ENCODE results near the gene AUTS2. TPM values are rescaled to one million over a fixed set of nuclear protein-coding genes. Genes with fewer than 3 reads are reported as not detected.

The AUTS2 gene
- total and polyA plus RNA-seq, 10 of the 15 experiments (the other 5 are each of a cell fraction or from before 2014, with no cell fraction given) = 6.4 to 55.6 (median 21.6) TPM

DNA sequence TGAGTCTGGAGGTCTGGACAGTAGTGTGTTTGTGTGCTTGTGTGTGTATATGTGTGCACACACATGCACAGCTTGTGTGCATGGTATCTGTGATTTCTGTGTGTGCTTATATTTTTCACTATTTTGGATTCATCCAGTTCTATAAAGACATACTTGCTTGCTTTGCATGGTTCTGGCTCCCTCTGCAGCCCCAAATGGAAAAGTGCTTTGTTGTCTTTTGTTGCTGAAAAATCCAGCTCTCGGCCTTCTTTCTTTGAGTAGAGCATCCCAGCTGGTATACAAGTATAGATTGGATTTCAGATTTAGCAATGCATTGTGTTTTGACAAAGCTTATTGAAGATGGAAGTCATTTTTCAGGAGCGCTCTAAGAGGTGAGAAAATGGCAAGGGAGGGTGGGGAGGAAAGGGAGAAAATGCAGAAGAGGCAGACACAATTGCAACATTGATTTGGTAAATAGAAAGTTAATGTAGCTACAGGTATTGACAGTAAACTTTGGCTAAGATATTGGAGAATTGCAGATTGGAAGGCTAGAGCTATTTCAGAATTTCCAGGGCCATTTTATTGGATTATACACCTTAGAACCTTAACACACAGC, 333.9 kb downstream of the AUTS2 start:
- no peak overlapping the region for H2AFZ ChIP-seq (ENCODE audit: control insufficient read depth, low read depth, low read length)
- ChIA-PET POLR2A (interaction anchor here (0.5 to 0.8 kb wide), 2 partner anchors 13 to 608 kb away, joined by 3 read pairs; no protein-coding TSS in a partner anchor), CTCF (interaction anchor here (0.6 to 2.4 kb wide), 26 partner anchors 8 to 1987 kb away, joined by 3 to 18 read pairs (median 3); no protein-coding TSS in a partner anchor), RAD21 (ENCODE audit: unreplicated experiment) (interaction anchor here (0.7 to 1.8 kb wide), 19 partner anchors 9 to 766 kb away, joined by 3 to 9 read pairs (median 4); no protein-coding TSS in a partner anchor), SMC1A (ENCODE audit: uncharacterized antibody, unreplicated experiment) (interaction anchor here (0.6 to 2.4 kb wide), 19 partner anchors 9 to 1754 kb away, joined by 3 to 16 read pairs (median 4); no protein-coding TSS in a partner anchor)
- WGBS (ENCODE audit: insufficient coverage, insufficient replicate concordance, low lambda C conversion rate, missing lambda C conversion rate) = 0% methylated on average over 2 of the region's 2 CpGs
- BruUV-seq (replicated peaks) = no TSS peak
- intact Hi-C loops (cut with micrococcal nuclease; ENCODE audit: unreplicated experiment) (loop anchor here (1.0 to 10.0 kb wide), 2 partner anchors 233 to 529 kb away; no protein-coding TSS in a partner anchor), in situ Hi-C loops (cut with MboI) (no loop called here)
- no peaks in the 10 kb centered on the region for H4K20me1 ChIP-seq (ENCODE audit: control insufficient read depth, insufficient read depth)
- ATAC-seq = peak; percentile 57
- H3K79me2 ChIP-seq (ENCODE audit: control insufficient read depth, insufficient read depth, low read length) = peaks cover 4% of the 10 kb centered on the region
- H3K4me3 ChIP-seq = no peak overlapping the region
- H3K4me2 ChIP-seq (ENCODE audit: control insufficient read depth, insufficient read depth) = no peak overlapping the region
- no peak for FAIRE-seq
- peaks cover 0 to 13% of the 10 kb centered on the region in 2 experiments; a peak in 2 of 4 replicates for H3K36me3 ChIP-seq (ENCODE audit: control insufficient read depth in 2 of 2, insufficient read depth in 2 of 2, low read length in 1 of 2)
- no peaks in the 10 kb centered on the region for H3K27me3 ChIP-seq (replicated peaks in 1 of 2; ENCODE audit: control insufficient read depth in 2 of 2, insufficient read depth in 2 of 2, low read length in 1 of 2)
- no peak overlapping the region for H3K27ac ChIP-seq (ENCODE audit: control insufficient read depth, insufficient read depth)
- H3K4me1 ChIP-seq (ENCODE audit: control insufficient read depth, insufficient read depth, low read length) = no peaks in the 10 kb centered on the region
- DNase-seq (ENCODE audit: low read depth, low spot score) = no peak
- no peak overlapping the region for H3K9ac ChIP-seq (ENCODE audit: control insufficient read depth, insufficient read depth, low read length)
- H3K9me3 ChIP-seq (replicated peaks; ENCODE audit: control insufficient read depth, insufficient read depth, low read length) = peaks cover 14% of the 10 kb centered on the region
- TF ChIP-seq IKZF2 (IDR thresholded peaks at IDR 0.05) (no peak), MEF2A (IDR thresholded peaks at IDR 0.05; ENCODE audit: insufficient read depth, low read depth, low read length) (no peak), YY1 (IDR thresholded peaks at IDR 0.05; ENCODE audit: low read depth, low read length) (0 out of 2 replicates have a peak, but pooled peaks have one; percentile 37), RAD21 (IDR thresholded peaks at IDR 0.05; ENCODE audit: insufficient read depth, low read depth, low read length) (peak; percentile 95), CREB1 (IDR thresholded peaks at IDR 0.05; ENCODE audit: low read depth) (no peak), FOXM1 (IDR thresholded peaks at IDR 0.05; ENCODE audit: low read depth, low read length) (peak; percentile 35; the same call in 1 of the 2 replicates), SUZ12 (IDR thresholded peaks at IDR 0.05; ENCODE audit: unreplicated experiment) (no peak), SMC3 (IDR thresholded peaks at IDR 0.05; ENCODE audit: borderline replicate concordance, low read length) (peak; percentile 79), TARDBP (IDR thresholded peaks at IDR 0.05; ENCODE audit: borderline replicate concordance) (no peak), E2F8 (IDR thresholded peaks at IDR 0.05; ENCODE audit: low read depth, partially characterized antibody) (no peak)
- TF ChIP-seq, protein P1, sequence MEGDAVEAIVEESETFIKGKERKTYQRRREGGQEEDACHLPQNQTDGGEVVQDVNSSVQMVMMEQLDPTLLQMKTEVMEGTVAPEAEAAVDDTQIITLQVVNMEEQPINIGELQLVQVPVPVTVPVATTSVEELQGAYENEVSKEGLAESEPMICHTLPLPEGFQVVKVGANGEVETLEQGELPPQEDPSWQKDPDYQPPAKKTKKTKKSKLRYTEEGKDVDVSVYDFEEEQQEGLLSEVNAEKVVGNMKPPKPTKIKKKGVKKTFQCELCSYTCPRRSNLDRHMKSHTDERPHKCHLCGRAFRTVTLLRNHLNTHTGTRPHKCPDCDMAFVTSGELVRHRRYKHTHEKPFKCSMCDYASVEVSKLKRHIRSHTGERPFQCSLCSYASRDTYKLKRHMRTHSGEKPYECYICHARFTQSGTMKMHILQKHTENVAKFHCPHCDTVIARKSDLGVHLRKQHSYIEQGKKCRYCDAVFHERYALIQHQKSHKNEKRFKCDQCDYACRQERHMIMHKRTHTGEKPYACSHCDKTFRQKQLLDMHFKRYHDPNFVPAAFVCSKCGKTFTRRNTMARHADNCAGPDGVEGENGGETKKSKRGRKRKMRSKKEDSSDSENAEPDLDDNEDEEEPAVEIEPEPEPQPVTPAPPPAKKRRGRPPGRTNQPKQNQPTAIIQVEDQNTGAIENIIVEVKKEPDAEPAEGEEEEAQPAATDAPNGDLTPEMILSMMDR (IDR thresholded peaks at IDR 0.05 in 2 of 3, conservative IDR thresholded peaks at IDR 0.05 in 1 of 3; ENCODE audit: control insufficient read depth in 2 of 3, extremely low read depth in 1 of 3, insufficient read depth in 1 of 3, low read depth in 3 of 3, low read length in 3 of 3) = peak; percentile 48 to 65 (median 60)

All from GM12878 (cell line).